ENCODE data around the gene SYNPO2. TPM values are rescaled to one million over a fixed set of nuclear protein-coding genes. Genes with fewer than 3 reads are reported as not detected.

Gene SYNPO2
- total RNA-seq, 1 experiment from 2014 or later: 0.28 TPM

DNA sequence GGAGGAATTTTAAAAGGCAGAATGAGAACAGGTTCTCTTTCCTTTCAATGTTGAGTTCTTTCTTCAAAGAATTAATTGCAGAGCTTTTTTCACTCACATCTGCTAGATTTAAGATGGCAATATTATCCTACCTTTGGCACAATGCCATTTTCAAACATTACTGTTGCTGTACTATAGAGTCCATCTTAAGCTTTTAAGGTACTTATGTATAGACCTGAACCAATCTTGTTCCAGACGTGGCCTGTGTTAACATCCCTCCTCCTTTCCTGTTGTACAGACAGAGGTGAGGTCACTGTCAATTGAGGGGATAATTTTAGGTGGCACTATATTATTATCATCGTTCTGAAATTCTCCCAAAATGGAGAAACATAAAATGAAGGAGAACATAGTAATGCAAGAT lies 194.0 kb downstream of the SYNPO2 start:
- ATAC-seq (no peak), DNase-seq (ENCODE audit: low read depth, low spot score) (no peak)
- 0 out of 2 replicates have a peak, but pooled peaks cover 2% of the 10 kb centered on the region for H3K27me3 ChIP-seq (ENCODE audit: control insufficient read depth, insufficient read depth, low read length)
- BruUV-seq (replicated peaks): no TSS peak
- no peaks in the 10 kb centered on the region for H3K9me3 ChIP-seq (ENCODE audit: control insufficient read depth, insufficient read depth, low read depth, low read length)
- CTCF ChIA-PET: no interaction called here
- intact Hi-C loops (cut with micrococcal nuclease; ENCODE audit: unreplicated experiment): no loop called here
- H3K4me1 ChIP-seq (ENCODE audit: control insufficient read depth, insufficient read depth, low read length): no peaks in the 10 kb centered on the region
- no peaks in the 10 kb centered on the region for H3K36me3 ChIP-seq (ENCODE audit: control insufficient read depth, insufficient read depth, low read length)
- in situ Hi-C loops (cut with HindIII; ENCODE audit: low pct_unique_long_range_greater_than_20kb, low sequenced_read_pairs): no loop called here
- TF ChIP-seq, protein P1, sequence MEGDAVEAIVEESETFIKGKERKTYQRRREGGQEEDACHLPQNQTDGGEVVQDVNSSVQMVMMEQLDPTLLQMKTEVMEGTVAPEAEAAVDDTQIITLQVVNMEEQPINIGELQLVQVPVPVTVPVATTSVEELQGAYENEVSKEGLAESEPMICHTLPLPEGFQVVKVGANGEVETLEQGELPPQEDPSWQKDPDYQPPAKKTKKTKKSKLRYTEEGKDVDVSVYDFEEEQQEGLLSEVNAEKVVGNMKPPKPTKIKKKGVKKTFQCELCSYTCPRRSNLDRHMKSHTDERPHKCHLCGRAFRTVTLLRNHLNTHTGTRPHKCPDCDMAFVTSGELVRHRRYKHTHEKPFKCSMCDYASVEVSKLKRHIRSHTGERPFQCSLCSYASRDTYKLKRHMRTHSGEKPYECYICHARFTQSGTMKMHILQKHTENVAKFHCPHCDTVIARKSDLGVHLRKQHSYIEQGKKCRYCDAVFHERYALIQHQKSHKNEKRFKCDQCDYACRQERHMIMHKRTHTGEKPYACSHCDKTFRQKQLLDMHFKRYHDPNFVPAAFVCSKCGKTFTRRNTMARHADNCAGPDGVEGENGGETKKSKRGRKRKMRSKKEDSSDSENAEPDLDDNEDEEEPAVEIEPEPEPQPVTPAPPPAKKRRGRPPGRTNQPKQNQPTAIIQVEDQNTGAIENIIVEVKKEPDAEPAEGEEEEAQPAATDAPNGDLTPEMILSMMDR (IDR thresholded peaks at IDR 0.05): no peak
- no peak for TF ChIP-seq POLR2AphosphoS5 (IDR thresholded peaks at IDR 0.05; ENCODE audit: low read depth, low read length)
- POLR2A ChIA-PET: no interaction called here
- H3K4me3 ChIP-seq (ENCODE audit: low read depth in 2 of 2, low read length in 2 of 2): no peak overlapping the region
- no peak overlapping the region for H3K27ac ChIP-seq (ENCODE audit: low read length)

DNA sequence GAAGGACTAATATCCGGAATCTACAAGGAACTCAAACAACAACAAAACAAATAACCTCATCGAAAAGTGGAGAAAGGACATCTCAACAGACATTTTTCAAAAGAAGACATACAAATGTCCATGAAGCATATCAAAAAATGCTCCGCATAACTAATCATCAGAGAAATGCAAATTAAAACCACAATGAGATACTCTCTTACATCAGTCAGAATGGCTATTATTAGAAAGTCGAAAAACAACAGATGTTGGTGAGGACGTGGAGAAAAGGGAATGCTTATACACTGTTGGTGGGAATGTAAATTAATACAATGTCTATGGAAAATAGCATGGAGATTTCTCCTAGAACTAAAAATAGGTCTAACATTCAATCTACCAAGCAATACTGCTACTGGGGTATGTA lies 195.9 kb downstream of the SYNPO2 start:
- ATAC-seq (no peak), DNase-seq (ENCODE audit: low read depth, low spot score) (no peak)
- Histone ChIP-seq H3K9me3 (ENCODE audit: control insufficient read depth, insufficient read depth, low read depth, low read length) (no peaks in the 10 kb centered on the region), H3K27ac (ENCODE audit: low read length) (no peak overlapping the region), H3K27me3 (ENCODE audit: control insufficient read depth, insufficient read depth, low read length) (0 out of 2 replicates have a peak, but pooled peaks cover 2% of the 10 kb centered on the region), H3K36me3 (ENCODE audit: control insufficient read depth, insufficient read depth, low read length) (no peaks in the 10 kb centered on the region), H3K4me1 (ENCODE audit: control insufficient read depth, insufficient read depth, low read length) (no peaks in the 10 kb centered on the region), H3K4me3 (ENCODE audit: low read depth in 2 of 2, low read length in 2 of 2) (no peak overlapping the region)
- intact Hi-C loops (cut with micrococcal nuclease; ENCODE audit: unreplicated experiment): no loop called here
- in situ Hi-C loops (cut with HindIII; ENCODE audit: low pct_unique_long_range_greater_than_20kb, low sequenced_read_pairs): no loop called here
- BruUV-seq (replicated peaks): no TSS peak
- POLR2A ChIA-PET: no interaction called here
- TF ChIP-seq, protein P1 (IDR thresholded peaks at IDR 0.05): no peak
- TF ChIP-seq, protein P2, sequence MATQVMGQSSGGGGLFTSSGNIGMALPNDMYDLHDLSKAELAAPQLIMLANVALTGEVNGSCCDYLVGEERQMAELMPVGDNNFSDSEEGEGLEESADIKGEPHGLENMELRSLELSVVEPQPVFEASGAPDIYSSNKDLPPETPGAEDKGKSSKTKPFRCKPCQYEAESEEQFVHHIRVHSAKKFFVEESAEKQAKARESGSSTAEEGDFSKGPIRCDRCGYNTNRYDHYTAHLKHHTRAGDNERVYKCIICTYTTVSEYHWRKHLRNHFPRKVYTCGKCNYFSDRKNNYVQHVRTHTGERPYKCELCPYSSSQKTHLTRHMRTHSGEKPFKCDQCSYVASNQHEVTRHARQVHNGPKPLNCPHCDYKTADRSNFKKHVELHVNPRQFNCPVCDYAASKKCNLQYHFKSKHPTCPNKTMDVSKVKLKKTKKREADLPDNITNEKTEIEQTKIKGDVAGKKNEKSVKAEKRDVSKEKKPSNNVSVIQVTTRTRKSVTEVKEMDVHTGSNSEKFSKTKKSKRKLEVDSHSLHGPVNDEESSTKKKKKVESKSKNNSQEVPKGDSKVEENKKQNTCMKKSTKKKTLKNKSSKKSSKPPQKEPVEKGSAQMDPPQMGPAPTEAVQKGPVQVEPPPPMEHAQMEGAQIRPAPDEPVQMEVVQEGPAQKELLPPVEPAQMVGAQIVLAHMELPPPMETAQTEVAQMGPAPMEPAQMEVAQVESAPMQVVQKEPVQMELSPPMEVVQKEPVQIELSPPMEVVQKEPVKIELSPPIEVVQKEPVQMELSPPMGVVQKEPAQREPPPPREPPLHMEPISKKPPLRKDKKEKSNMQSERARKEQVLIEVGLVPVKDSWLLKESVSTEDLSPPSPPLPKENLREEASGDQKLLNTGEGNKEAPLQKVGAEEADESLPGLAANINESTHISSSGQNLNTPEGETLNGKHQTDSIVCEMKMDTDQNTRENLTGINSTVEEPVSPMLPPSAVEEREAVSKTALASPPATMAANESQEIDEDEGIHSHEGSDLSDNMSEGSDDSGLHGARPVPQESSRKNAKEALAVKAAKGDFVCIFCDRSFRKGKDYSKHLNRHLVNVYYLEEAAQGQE (IDR thresholded peaks at IDR 0.05; ENCODE audit: insufficient read depth in 1 of 2, low read depth in 2 of 2, low read length in 1 of 2): no peak
- TF ChIP-seq TCF7L2 (IDR thresholded peaks at IDR 0.05; ENCODE audit: low read depth, low read length): no peak
- no peak for TF ChIP-seq SIN3A (IDR thresholded peaks at IDR 0.05; ENCODE audit: borderline replicate concordance, insufficient read depth, low read depth, low read length)
- TF ChIP-seq POLR2AphosphoS5 (IDR thresholded peaks at IDR 0.05; ENCODE audit: low read depth, low read length): no peak
- CTCF ChIA-PET: no interaction called here
